Smooth muscle cell (in vitro differentiated cells): ENCODE measurements around the gene PRPF39. TPM values are rescaled to one million over a fixed set of nuclear protein-coding genes. Genes with fewer than 3 reads are reported as not detected.

Source experiments
- DNase-seq: peaks from one replicate; lab custom pipeline; 2025; ENCODE audit not compliant: unreplicated experiment; lab: John Stamatoyannopoulos, UW
- H2AFZ ChIP-seq: fragments of 200-600 bp; sonication (generic); 2 replicates; pipeline ENCODE4 v1.6.0; 2016; ENCODE audit warnings: antibody characterized with exemption, low read depth, mild to moderate bottlenecking
- H3F3A ChIP-seq: fragments of 200-600 bp; sonication (generic); 2 replicates; pipeline ENCODE4 v1.6.0; 2017; ENCODE audit warnings: antibody characterized with exemption, low read depth
- H3K27ac ChIP-seq: fragments of 200-600 bp; sonication (generic); 2 replicates; pipeline ENCODE4 v1.5.1; 2016; ENCODE audit warnings: low read depth, mild to moderate bottlenecking
- H3K27me3 ChIP-seq: fragments of 200-600 bp; sonication (generic); 2 replicates; pipeline ENCODE4 v1.6.1; 2016; ENCODE audit warnings: low read depth, mild to moderate bottlenecking
- H3K36me3 ChIP-seq: fragments of 200-600 bp; sonication (generic); 2 replicates; pipeline ENCODE4 v1.5.1; 2016; ENCODE audit warnings: low read depth
- H3K4me1 ChIP-seq: fragments of 200-600 bp; sonication (generic); 2 replicates; pipeline ENCODE4 v1.5.1; 2016; ENCODE audit warnings: low read depth
- H3K4me2 ChIP-seq: fragments of 200-600 bp; sonication (generic); 2 replicates; pipeline ENCODE4 v1.6.0; 2016; ENCODE audit warnings: mild to moderate bottlenecking
- H3K4me3 ChIP-seq: fragments of 200-600 bp; sonication (generic); 2 replicates; pipeline ENCODE4 v1.5.1; 2016; ENCODE audit warnings: mild to moderate bottlenecking
- H3K79me2 ChIP-seq: fragments of 200-600 bp; sonication (generic); 2 replicates; pipeline ENCODE4 v1.6.0; 2016; ENCODE audit warnings: low read depth, mild to moderate bottlenecking
- H3K9ac ChIP-seq: fragments of 200-600 bp; sonication (generic); 2 replicates; pipeline ENCODE4 v1.6.0; 2016; ENCODE audit warnings: low read depth
- H3K9me3 ChIP-seq: fragments of 200-600 bp; sonication (generic); replicated peaks from 2 replicates; pipeline ENCODE4 v1.5.1; 2016; ENCODE audit warnings: low read depth
- H4K20me1 ChIP-seq: fragments of 200-600 bp; sonication (generic); 2 replicates; pipeline ENCODE4 v1.6.0; 2016; ENCODE audit warnings: low read depth
- WGBS: methylation state at CpG from one replicate; pipeline ENCODE4 v1.1.7; 2016; ENCODE audit warnings: low lambda C conversion rate; 5-methylcytosine and 5-hydroxymethylcytosine counted together
- polyA plus RNA-seq: library from polyadenylated mRNA; unstranded; fragments of >200 nt; fragmentation: Nextera tagmentation; extraction: Ambion mirVana; gene quantifications from 2 replicates; pipeline ENCODE4 v1.2.1, GENCODE V29; 2016
- total RNA-seq: library from RNA; depleted of rRNA; stranded (reverse); fragments of >200 nt; gene quantifications from 2 replicates; pipeline ENCODE4 v1.2.3, GENCODE V29; 2014
- TF ChIP-seq, protein P1 (sequence below): fragments of 200-600 bp; sonication (generic); IDR thresholded peaks from 2 replicates; pipeline ENCODE4 v1.5.1; 2017; ENCODE audit warnings: borderline replicate concordance, mild to moderate bottlenecking, antibody characterized with exemption; ENCODE audit not compliant: insufficient read depth, poor library complexity, severe bottlenecking

PRPF39 gene, protein sequence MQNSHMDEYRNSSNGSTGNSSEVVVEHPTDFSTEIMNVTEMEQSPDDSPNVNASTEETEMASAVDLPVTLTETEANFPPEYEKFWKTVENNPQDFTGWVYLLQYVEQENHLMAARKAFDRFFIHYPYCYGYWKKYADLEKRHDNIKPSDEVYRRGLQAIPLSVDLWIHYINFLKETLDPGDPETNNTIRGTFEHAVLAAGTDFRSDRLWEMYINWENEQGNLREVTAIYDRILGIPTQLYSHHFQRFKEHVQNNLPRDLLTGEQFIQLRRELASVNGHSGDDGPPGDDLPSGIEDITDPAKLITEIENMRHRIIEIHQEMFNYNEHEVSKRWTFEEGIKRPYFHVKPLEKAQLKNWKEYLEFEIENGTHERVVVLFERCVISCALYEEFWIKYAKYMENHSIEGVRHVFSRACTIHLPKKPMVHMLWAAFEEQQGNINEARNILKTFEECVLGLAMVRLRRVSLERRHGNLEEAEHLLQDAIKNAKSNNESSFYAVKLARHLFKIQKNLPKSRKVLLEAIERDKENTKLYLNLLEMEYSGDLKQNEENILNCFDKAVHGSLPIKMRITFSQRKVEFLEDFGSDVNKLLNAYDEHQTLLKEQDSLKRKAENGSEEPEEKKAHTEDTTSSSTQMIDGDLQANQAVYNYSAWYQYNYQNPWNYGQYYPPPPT
- total RNA-seq (28.0 and 35.5 TPM in 2 replicates), polyA plus RNA-seq (12.7 and 18.9 TPM in 2 replicates)

DNA sequence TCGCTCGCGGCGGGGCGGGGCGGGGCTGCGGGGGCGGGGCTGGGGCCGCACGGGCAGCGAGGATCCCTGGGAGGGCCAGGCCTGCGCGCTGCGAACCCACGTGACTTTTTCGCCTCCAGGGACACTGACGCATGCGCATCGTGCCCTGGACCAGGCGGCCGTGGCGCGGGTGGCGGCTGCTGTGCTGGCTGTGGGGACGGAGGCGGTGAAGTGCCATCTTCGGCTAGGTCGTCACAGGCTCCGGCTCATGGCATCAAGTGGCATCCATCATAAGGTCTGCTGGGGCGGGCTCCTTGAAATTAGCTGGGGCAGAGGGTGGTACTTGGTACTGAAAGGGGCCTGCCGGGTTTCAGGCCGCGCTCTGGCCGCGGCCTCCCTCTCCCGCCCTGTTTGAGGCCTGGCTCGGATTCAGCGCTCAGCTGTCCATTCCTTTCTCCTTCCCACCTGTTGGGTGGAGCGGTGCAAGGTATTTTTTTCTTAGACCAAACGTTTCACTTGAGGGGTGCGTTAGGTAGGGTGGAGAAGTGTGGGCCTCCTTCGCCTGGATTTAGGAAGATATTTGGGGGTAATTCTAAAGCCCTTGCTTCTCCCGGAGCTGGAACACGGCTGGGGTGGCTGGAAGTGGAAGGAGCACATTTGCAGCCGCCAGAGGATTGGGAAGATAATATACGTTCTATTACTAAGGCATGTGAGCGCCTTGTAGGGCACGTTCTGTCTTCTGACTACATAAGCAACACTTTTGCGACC is at the start of gene PRPF39:
PRPF39 (plus strand) TSS at position 141 of the 747 bp plus-strand sequence. CDS start 11,124 bp downstream, outside the sequence.
- DNase-seq: peak; percentile 85
- Histone ChIP-seq H3K79me2 (peaks cover 52% of the 10 kb centered on the region), H3K9ac (peak within 1 kb of the TSS; percentile 70), H3K9me3 (no peaks in the 10 kb centered on the region), H3K27me3 (no peaks in the 10 kb centered on the region), H2AFZ (peak within 1 kb of the TSS; percentile 100), H3K27ac (peak within 1 kb of the TSS; percentile 64), H3K4me2 (peak within 1 kb of the TSS; percentile 87), H3K4me3 (peak within 1 kb of the TSS; percentile 78), H4K20me1 (peaks cover 44% of the 10 kb centered on the region), H3K4me1 (peaks cover 13% of the 10 kb centered on the region), H3F3A (peaks cover 5% of the 10 kb centered on the region), H3K36me3 (no peaks in the 10 kb centered on the region)
- TF ChIP-seq, protein P1, sequence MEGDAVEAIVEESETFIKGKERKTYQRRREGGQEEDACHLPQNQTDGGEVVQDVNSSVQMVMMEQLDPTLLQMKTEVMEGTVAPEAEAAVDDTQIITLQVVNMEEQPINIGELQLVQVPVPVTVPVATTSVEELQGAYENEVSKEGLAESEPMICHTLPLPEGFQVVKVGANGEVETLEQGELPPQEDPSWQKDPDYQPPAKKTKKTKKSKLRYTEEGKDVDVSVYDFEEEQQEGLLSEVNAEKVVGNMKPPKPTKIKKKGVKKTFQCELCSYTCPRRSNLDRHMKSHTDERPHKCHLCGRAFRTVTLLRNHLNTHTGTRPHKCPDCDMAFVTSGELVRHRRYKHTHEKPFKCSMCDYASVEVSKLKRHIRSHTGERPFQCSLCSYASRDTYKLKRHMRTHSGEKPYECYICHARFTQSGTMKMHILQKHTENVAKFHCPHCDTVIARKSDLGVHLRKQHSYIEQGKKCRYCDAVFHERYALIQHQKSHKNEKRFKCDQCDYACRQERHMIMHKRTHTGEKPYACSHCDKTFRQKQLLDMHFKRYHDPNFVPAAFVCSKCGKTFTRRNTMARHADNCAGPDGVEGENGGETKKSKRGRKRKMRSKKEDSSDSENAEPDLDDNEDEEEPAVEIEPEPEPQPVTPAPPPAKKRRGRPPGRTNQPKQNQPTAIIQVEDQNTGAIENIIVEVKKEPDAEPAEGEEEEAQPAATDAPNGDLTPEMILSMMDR: no peak
- WGBS: 1% methylated on average over 46 of the region's 49 CpGs

DNA sequence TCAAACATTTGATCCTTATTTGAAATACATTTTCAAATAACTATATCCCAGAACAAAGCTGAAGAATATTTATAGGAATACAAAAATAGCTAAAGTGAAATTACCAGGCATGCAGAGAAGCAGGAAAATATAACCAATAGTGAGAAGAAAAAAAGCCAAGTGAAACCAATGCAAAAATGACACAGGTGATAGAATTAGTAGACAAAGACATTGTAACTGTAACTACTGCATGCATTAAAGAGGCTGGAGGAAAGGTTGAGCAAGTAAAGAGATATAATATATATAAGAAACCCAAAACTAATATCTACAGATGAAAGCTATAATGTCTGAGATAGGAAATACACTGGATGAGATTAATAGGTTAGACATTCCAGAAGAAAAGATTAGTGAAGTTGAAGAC is 49.2 kb upstream of the PRPF39 start:
- Histone ChIP-seq H2AFZ (no peak overlapping the region), H3K79me2 (no peaks in the 10 kb centered on the region), H3K4me3 (no peak overlapping the region), H3K9ac (no peak overlapping the region), H3K27ac (no peak overlapping the region), H3K4me1 (no peaks in the 10 kb centered on the region), H3K27me3 (no peaks in the 10 kb centered on the region), H3K4me2 (no peak overlapping the region), H3F3A (no peaks in the 10 kb centered on the region), H3K9me3 (no peaks in the 10 kb centered on the region), H3K36me3 (peaks cover 4% of the 10 kb centered on the region), H4K20me1 (no peaks in the 10 kb centered on the region)
- DNase-seq: no peak
- TF ChIP-seq, protein P1: no peak

DNA sequence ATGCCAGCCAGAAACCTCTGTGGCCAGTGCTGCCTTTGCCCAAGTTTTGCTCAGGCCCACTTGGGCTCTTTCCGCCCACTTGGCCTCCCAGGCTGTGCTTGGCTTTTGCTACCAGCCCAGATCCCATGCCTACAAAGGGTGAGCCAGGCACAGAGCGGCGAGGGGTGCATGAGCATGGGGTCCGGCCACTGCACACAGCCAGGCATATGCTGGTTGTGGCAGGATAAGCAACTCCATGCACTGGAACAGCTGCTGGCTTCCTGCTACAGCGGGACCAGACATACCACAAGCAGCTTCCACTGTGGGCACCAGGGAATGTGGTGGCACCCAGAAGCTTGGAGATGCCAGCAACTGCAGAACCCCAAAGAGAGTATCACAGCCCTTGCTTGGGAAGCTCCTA is 45.7 kb upstream of the PRPF39 start:
- TF ChIP-seq, protein P1: no peak
- H3K27ac ChIP-seq: no peak overlapping the region
- H3K27me3 ChIP-seq: no peaks in the 10 kb centered on the region
- 91% methylated on average over 5 of the region's 5 CpGs for WGBS
- no peak overlapping the region for H2AFZ ChIP-seq
- no peaks in the 10 kb centered on the region for H4K20me1 ChIP-seq
- no peaks in the 10 kb centered on the region for H3K79me2 ChIP-seq
- H3K9ac ChIP-seq: no peak overlapping the region
- no peaks in the 10 kb centered on the region for H3K36me3 ChIP-seq
- no peak overlapping the region for H3K4me3 ChIP-seq
- H3F3A ChIP-seq: no peaks in the 10 kb centered on the region
- no peaks in the 10 kb centered on the region for H3K4me1 ChIP-seq
- no peak overlapping the region for H3K4me2 ChIP-seq
- no peak for DNase-seq
- no peaks in the 10 kb centered on the region for H3K9me3 ChIP-seq
